Neutrophil (primary cell): ENCODE measurements around the gene NFKBIZ.

ENCODE experiments used
- H3K27ac ChIP-seq: fragments of 200-600 bp; sonication (generic); 2 replicates; pipeline ENCODE4 v1.5.1; 2016; ENCODE audit warnings: mild to moderate bottlenecking, moderate library complexity
- H3K27me3 ChIP-seq: fragments of 200-600 bp; sonication (generic); 2 replicates; pipeline ENCODE4 v1.6.0; 2016; ENCODE audit warnings: mild to moderate bottlenecking
- H3K36me3 ChIP-seq: fragments of 200-600 bp; sonication (generic); 2 replicates; pipeline ENCODE4 v1.5.1; 2017
- H3K4me1 ChIP-seq, 2 experiments: fragments of 200-600 bp in 1 of 2; sonication (generic) in 1 of 2; 1 replicate in 1 of 2; 2 replicates in 1 of 2; pipeline versions ENCODE4 v1.5.1 to v1.6.1; 2013 to 2016; ENCODE audit warnings: low read depth in 1 of 2, low read length in 1 of 2, mild to moderate bottlenecking in 1 of 2, moderate library complexity in 1 of 2; ENCODE audit not compliant: control insufficient read depth in 1 of 2, insufficient read depth in 1 of 2
- H3K4me3 ChIP-seq, 2 experiments: fragments of 200-600 bp in 1 of 2; sonication (generic) in 1 of 2; 1 replicate in 1 of 2; 2 replicates in 1 of 2; pipeline ENCODE4 v1.5.1; 2013 to 2016; ENCODE audit warnings: low read depth in 1 of 2, low read length in 1 of 2, mild to moderate bottlenecking in 1 of 2, moderate library complexity in 1 of 2
- H3K9me3 ChIP-seq: fragments of 200-600 bp; sonication (generic); 2 replicates; pipeline ENCODE4 v1.5.1; 2016
- CTCF ChIP-seq: fragments of 200-600 bp; sonication (generic); IDR thresholded peaks from 2 replicates; pipeline ENCODE4 v1.5.1; 2016; ENCODE audit warnings: antibody characterized with exemption

NFKBIZ gene

GRCh38 chr3:101896083-101896757, 46.9 kb downstream of the NFKBIZ start:
- H3K4me3 ChIP-seq: no peak overlapping the region
- no peak overlapping the region for H3K27ac ChIP-seq
- peaks cover 0 to 7% of the 10 kb centered on the region in 2 experiments for H3K4me1 ChIP-seq
- H3K27me3 ChIP-seq: no peaks in the 10 kb centered on the region
- H3K9me3 ChIP-seq: no peaks in the 10 kb centered on the region
- no peaks in the 10 kb centered on the region for H3K36me3 ChIP-seq
- no peak for TF ChIP-seq CTCF

GRCh38 chr3:101897013-101897412, 47.7 kb downstream of the NFKBIZ start:
- Histone ChIP-seq H3K4me3 (no peak overlapping the region), H3K9me3 (no peaks in the 10 kb centered on the region)
- TF ChIP-seq CTCF: no peak

GRCh38 chr3:101898039-101898438, 48.7 kb downstream of the NFKBIZ start:
- Histone ChIP-seq H3K4me3 (no peak overlapping the region), H3K4me1 (peaks cover 0 to 7% of the 10 kb centered on the region in 2 experiments), H3K27me3 (no peaks in the 10 kb centered on the region), H3K9me3 (no peaks in the 10 kb centered on the region), H3K27ac (no peak overlapping the region), H3K36me3 (no peaks in the 10 kb centered on the region)
- TF ChIP-seq CTCF: no peak

More at GRCh38 chr3:101897013-101897412, 47.7 kb downstream of the NFKBIZ start:
- H3K27ac ChIP-seq: no peak overlapping the region
- no peaks in the 10 kb centered on the region for H3K36me3 ChIP-seq
- peaks cover 0 to 7% of the 10 kb centered on the region in 2 experiments for H3K4me1 ChIP-seq
- no peaks in the 10 kb centered on the region for H3K27me3 ChIP-seq

GRCh38 chr3:101898752-101899169, 49.4 kb downstream of the NFKBIZ start:
- H3K27me3 ChIP-seq: no peaks in the 10 kb centered on the region
- H3K4me3 ChIP-seq: no peak overlapping the region
- peaks cover 0 to 7% of the 10 kb centered on the region in 2 experiments for H3K4me1 ChIP-seq
- H3K27ac ChIP-seq: peak overlapping the region; percentile 37
- H3K9me3 ChIP-seq: no peaks in the 10 kb centered on the region
- no peaks in the 10 kb centered on the region for H3K36me3 ChIP-seq
- TF ChIP-seq CTCF: no peak

GRCh38 chr3:101900316-101900715, 51.0 kb downstream of the NFKBIZ start:
- TF ChIP-seq CTCF: no peak
- peaks cover 0 to 7% of the 10 kb centered on the region in 2 experiments for H3K4me1 ChIP-seq
- H3K4me3 ChIP-seq: no peak overlapping the region
- no peaks in the 10 kb centered on the region for H3K9me3 ChIP-seq
- H3K27me3 ChIP-seq: no peaks in the 10 kb centered on the region
- H3K27ac ChIP-seq: no peak overlapping the region
- no peaks in the 10 kb centered on the region for H3K36me3 ChIP-seq
